OCI-LY1 (cell line): ENCODE data around the gene ASCL2.

Source experiments
- H2AFZ ChIP-seq: fragments of 200-600 bp; sonication (generic), shearing (Covaris generic); 2 replicates; pipeline ENCODE4 v1.6.0; 2014; ENCODE audit warnings: antibody characterized with exemption, mild to moderate bottlenecking, low read length
- H3F3A ChIP-seq: fragments of 200-600 bp; sonication (generic), shearing (Covaris generic); 2 replicates; pipeline ENCODE4 v1.6.0; 2014; ENCODE audit warnings: mild to moderate bottlenecking, antibody characterized with exemption, low read length, moderate library complexity; ENCODE audit not compliant: insufficient read depth
- H3K27ac ChIP-seq: fragments of 200-600 bp; sonication (generic); 2 replicates; pipeline ENCODE4 v1.5.1; 2014; ENCODE audit warnings: low read length, mixed run types, mild to moderate bottlenecking, low read depth; ENCODE audit not compliant: poor library complexity, severe bottlenecking
- H3K27me3 ChIP-seq: fragments of 200-600 bp; sonication (generic); 2 replicates; pipeline ENCODE4 v1.6.0; 2014; ENCODE audit warnings: antibody characterized with exemption, mild to moderate bottlenecking, low read length, moderate library complexity; ENCODE audit not compliant: insufficient read depth
- H3K36me3 ChIP-seq: fragments of 200-600 bp; sonication (generic); 2 replicates; pipeline ENCODE4 v1.6.1; 2014; ENCODE audit warnings: mild to moderate bottlenecking, antibody characterized with exemption, low read length, moderate library complexity, mixed read lengths; ENCODE audit not compliant: insufficient read depth
- H3K4me1 ChIP-seq: fragments of 200-600 bp; sonication (generic); 2 replicates; pipeline ENCODE4 v1.5.1; 2014; ENCODE audit warnings: mild to moderate bottlenecking, low read length, moderate library complexity; ENCODE audit not compliant: insufficient read depth, severe bottlenecking
- H3K4me2 ChIP-seq: fragments of 200-600 bp; sonication (generic), shearing (Covaris generic); 2 replicates; pipeline ENCODE4 v1.6.1; 2014; ENCODE audit warnings: low read length
- H3K4me3 ChIP-seq: fragments of 200-600 bp; sonication (generic); 2 replicates; pipeline ENCODE4 v1.5.1; 2014; ENCODE audit warnings: low read length, low read depth, mild to moderate bottlenecking, mixed read lengths; ENCODE audit not compliant: poor library complexity, severe bottlenecking
- H3K79me2 ChIP-seq: fragments of 200-600 bp; shearing (Covaris generic); 2 replicates; pipeline ENCODE4 v1.6.1; 2016; ENCODE audit warnings: mixed run types, low read length, mixed read lengths; ENCODE audit not compliant: insufficient read depth
- H3K9ac ChIP-seq: fragments of 200-600 bp; sonication (generic), shearing (Covaris generic); 2 replicates; pipeline ENCODE4 v1.6.1; 2014; ENCODE audit warnings: mild to moderate bottlenecking, low read length, mixed read lengths
- H3K9me2 ChIP-seq: fragments of 200-600 bp; sonication (generic), shearing (Covaris generic); 2 replicates; pipeline ENCODE4 v1.6.1; 2014; ENCODE audit warnings: low read depth, mild to moderate bottlenecking, low read length, mixed read lengths
- H3K9me3 ChIP-seq: fragments of 200-600 bp; shearing (Covaris generic); 2 replicates; pipeline ENCODE4 v1.6.1; 2014; ENCODE audit warnings: low read length, mixed read lengths
- H4K20me1 ChIP-seq: fragments of 200-600 bp; sonication (generic), shearing (Covaris generic); 2 replicates; pipeline ENCODE4 v1.6.0; 2016; ENCODE audit warnings: mild to moderate bottlenecking, low read length; ENCODE audit not compliant: insufficient read depth
- EZH2 ChIP-seq: fragments of 200-600 bp; sonication (generic), shearing (Covaris generic); IDR thresholded peaks from 2 replicates; pipeline ENCODE4 v1.8.0; 2017; ENCODE audit warnings: borderline replicate concordance, mixed run types, mild to moderate bottlenecking, antibody characterized with exemption, low read length, moderate library complexity, mixed read lengths
- TF ChIP-seq, protein P1 (sequence below): fragments of 200-600 bp; sonication (generic), shearing (Covaris generic); IDR thresholded peaks from 2 replicates; pipeline ENCODE4 v1.5.1; 2017; ENCODE audit warnings: mild to moderate bottlenecking, antibody characterized with exemption, low read length, moderate library complexity, mixed read lengths

Gene ASCL2

DNA sequence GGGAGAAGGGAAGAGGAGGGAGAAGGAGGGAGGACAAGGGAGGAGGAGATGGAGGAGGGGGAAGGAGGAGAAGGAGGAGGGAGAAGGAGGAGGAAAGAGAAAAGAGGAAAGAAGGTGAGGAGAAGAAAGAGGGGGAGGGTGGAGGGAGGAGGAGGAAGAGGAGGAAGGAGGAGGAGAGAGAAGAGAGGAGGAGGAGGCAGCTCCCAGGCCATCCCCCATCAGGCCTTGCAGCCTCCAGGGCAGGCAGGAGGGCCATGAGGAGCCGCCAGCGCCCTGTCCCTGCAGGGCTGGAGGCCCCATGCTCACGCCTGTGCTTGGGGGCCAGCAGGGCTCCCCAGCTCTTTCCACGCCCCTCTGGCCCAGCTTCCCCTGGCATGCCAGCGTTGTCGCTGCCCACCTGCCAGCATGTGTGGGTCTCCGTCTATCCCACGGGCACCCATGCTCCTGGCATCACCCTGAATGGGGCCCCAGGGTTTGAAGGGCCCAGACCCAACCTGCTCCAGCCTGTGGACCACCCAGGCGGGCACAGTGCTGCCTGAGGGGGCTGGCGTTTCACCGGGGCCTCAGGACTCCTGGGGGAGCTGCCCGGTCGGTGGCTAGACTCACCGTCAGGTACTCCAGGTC is 36.6 kb upstream of the ASCL2 start:
- no peaks in the 10 kb centered on the region for H3K9me2 ChIP-seq
- no peaks in the 10 kb centered on the region for H4K20me1 ChIP-seq
- TF ChIP-seq, protein P1, sequence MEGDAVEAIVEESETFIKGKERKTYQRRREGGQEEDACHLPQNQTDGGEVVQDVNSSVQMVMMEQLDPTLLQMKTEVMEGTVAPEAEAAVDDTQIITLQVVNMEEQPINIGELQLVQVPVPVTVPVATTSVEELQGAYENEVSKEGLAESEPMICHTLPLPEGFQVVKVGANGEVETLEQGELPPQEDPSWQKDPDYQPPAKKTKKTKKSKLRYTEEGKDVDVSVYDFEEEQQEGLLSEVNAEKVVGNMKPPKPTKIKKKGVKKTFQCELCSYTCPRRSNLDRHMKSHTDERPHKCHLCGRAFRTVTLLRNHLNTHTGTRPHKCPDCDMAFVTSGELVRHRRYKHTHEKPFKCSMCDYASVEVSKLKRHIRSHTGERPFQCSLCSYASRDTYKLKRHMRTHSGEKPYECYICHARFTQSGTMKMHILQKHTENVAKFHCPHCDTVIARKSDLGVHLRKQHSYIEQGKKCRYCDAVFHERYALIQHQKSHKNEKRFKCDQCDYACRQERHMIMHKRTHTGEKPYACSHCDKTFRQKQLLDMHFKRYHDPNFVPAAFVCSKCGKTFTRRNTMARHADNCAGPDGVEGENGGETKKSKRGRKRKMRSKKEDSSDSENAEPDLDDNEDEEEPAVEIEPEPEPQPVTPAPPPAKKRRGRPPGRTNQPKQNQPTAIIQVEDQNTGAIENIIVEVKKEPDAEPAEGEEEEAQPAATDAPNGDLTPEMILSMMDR: no peak
- TF ChIP-seq EZH2: no peak
- no peaks in the 10 kb centered on the region for H3K36me3 ChIP-seq
- no peak overlapping the region for H3K4me3 ChIP-seq
- H3K9ac ChIP-seq: no peak overlapping the region
- H3K79me2 ChIP-seq: no peaks in the 10 kb centered on the region
- no peaks in the 10 kb centered on the region for H3F3A ChIP-seq
- H3K4me1 ChIP-seq: no peaks in the 10 kb centered on the region
- H3K27me3 ChIP-seq: 0 out of 2 replicates have a peak, but pooled peaks cover 3% of the 10 kb centered on the region
- H3K4me2 ChIP-seq: no peak overlapping the region
- H3K27ac ChIP-seq: no peak overlapping the region
- no peaks in the 10 kb centered on the region for H3K9me3 ChIP-seq
- no peak overlapping the region for H2AFZ ChIP-seq

DNA sequence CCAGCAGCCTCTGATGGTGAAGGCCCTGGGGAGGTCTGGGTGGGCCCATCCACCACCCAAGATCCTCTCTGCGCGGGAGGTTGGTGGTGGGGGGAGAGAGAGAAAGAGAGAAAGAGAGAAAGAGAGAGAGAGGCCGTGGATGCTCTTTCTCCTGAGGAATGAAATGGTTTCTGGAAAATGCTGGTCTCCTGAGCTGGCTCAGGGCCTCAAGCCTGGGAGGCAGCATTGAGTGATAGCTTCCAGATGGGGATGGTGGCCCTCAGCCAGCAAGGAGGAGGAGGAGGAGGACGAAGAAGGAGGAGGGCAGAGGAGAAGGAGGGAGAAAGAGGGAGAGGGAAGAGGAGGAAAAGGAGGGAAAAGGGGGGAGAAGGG is 36.0 kb upstream of the ASCL2 start:
- H3K9ac ChIP-seq: no peak overlapping the region
- H3K4me3 ChIP-seq: no peak overlapping the region
- no peak overlapping the region for H3K4me2 ChIP-seq
- no peaks in the 10 kb centered on the region for H4K20me1 ChIP-seq
- H3K27me3 ChIP-seq: 0 out of 2 replicates have a peak, but pooled peaks cover 6% of the 10 kb centered on the region
- H3K36me3 ChIP-seq: no peaks in the 10 kb centered on the region
- no peak overlapping the region for H2AFZ ChIP-seq
- no peaks in the 10 kb centered on the region for H3K4me1 ChIP-seq
- H3K9me3 ChIP-seq: no peaks in the 10 kb centered on the region
- no peak overlapping the region for H3K27ac ChIP-seq
- no peaks in the 10 kb centered on the region for H3K79me2 ChIP-seq
- no peaks in the 10 kb centered on the region for H3K9me2 ChIP-seq
- H3F3A ChIP-seq: no peaks in the 10 kb centered on the region
- TF ChIP-seq, protein P1: no peak
- TF ChIP-seq EZH2: no peak

DNA sequence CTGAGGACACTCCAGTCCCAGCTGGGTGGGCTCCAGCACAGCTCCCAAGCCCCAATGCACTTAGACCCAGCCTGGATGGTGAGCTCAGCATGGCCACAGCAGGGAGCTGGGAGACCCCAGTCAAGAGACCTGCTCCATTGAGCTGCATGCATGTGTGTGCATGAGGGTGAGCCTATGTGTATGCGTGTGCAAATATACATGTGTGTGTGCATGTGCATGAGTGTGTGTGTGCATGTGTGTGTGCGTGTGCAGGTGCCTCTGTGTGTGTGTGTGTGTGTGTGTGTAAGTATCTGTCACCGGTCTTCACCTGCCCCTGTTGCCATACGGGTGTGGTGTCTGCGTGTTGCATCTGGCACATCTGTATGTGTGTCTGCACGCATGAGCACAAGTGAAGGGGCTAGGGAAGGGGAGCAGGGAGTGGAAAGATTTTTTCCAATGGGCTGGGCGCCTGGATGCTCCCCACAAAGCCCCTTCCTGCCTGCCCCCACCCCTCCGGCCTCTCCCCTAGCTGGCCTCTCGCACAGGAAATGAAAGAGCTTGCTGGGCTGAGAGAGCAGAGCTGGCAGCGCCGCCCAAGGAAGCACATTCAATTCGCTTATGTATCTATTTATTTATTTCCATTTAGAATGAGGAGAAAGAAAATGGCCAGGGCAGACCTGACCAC is 35.5 kb upstream of the ASCL2 start:
- TF ChIP-seq EZH2: no peak
- TF ChIP-seq, protein P1: no peak
- no peaks in the 10 kb centered on the region for H3K36me3 ChIP-seq
- H4K20me1 ChIP-seq: no peaks in the 10 kb centered on the region
- H3K9me2 ChIP-seq: no peaks in the 10 kb centered on the region
- 0 out of 2 replicates have a peak, but pooled peaks cover 6% of the 10 kb centered on the region for H3K27me3 ChIP-seq
- no peak overlapping the region for H2AFZ ChIP-seq
- H3K79me2 ChIP-seq: no peaks in the 10 kb centered on the region
- no peaks in the 10 kb centered on the region for H3K4me1 ChIP-seq
- H3F3A ChIP-seq: no peaks in the 10 kb centered on the region
- no peak overlapping the region for H3K4me2 ChIP-seq
- no peak overlapping the region for H3K27ac ChIP-seq
- H3K9ac ChIP-seq: no peak overlapping the region
- H3K9me3 ChIP-seq: no peaks in the 10 kb centered on the region
- no peak overlapping the region for H3K4me3 ChIP-seq
